HepG2 (cell line): Measurements from ENCODE around the gene ANKRD17.

ENCODE experiments used
- GABPA ChIP-seq, 2 experiments: IDR thresholded peaks; 2 replicates each; pipeline ENCODE4 v1.6.1; 2011 to 2016; ENCODE audit warnings: low read depth in 2 of 2, low read length in 1 of 2, missing biosample characterization in 1 of 2, missing genetic modification characterization in 1 of 2
- IRF2 ChIP-seq: IDR thresholded peaks from 2 replicates; pipeline ENCODE4 v1.6.1; 2018; ENCODE audit warnings: missing genetic modification reagents, missing compliant biosample characterization
- MTA1 ChIP-seq: sonication (generic); formaldehyde crosslinking; IDR thresholded peaks from 2 replicates; pipeline ENCODE4 v1.4.0; 2020; ENCODE audit warnings: missing genetic modification reagents, mild to moderate bottlenecking, borderline replicate concordance
- RBFOX2 ChIP-seq: fragments of 200-400 bp; formaldehyde crosslinking; IDR thresholded peaks from 2 replicates; pipeline ENCODE4 v1.6.1; 2017; ENCODE audit warnings: low read depth, mild to moderate bottlenecking, low read length
- TF ChIP-seq, protein P1 (sequence below): IDR thresholded peaks from 2 replicates; pipeline ENCODE4 v1.6.1; 2012; ENCODE audit warnings: inconsistent platforms
- TF ChIP-seq, protein P2 (sequence below): sonication (generic); formaldehyde crosslinking; conservative IDR thresholded peaks from 2 replicates; pipeline ENCODE4 v1.8.1; 2023; ENCODE audit warnings: missing genetic modification reagents
- TF ChIP-seq, protein P3 (sequence below): sonication (generic); formaldehyde crosslinking; IDR thresholded peaks from 2 replicates; pipeline ENCODE4 v1.5.1; 2020; ENCODE audit warnings: mild to moderate bottlenecking, missing genetic modification reagents
- TF ChIP-seq, protein P4 (sequence below): IDR thresholded peaks from 2 replicates; pipeline ENCODE4 v1.6.1; 2016; ENCODE audit warnings: mild to moderate bottlenecking, missing biosample characterization, missing genetic modification reagents
- TF ChIP-seq, protein P5 (sequence below): sonication (generic); formaldehyde crosslinking; IDR thresholded peaks from 2 replicates; pipeline ENCODE4 v1.4.0; 2020; ENCODE audit warnings: missing genetic modification reagents

DNA sequence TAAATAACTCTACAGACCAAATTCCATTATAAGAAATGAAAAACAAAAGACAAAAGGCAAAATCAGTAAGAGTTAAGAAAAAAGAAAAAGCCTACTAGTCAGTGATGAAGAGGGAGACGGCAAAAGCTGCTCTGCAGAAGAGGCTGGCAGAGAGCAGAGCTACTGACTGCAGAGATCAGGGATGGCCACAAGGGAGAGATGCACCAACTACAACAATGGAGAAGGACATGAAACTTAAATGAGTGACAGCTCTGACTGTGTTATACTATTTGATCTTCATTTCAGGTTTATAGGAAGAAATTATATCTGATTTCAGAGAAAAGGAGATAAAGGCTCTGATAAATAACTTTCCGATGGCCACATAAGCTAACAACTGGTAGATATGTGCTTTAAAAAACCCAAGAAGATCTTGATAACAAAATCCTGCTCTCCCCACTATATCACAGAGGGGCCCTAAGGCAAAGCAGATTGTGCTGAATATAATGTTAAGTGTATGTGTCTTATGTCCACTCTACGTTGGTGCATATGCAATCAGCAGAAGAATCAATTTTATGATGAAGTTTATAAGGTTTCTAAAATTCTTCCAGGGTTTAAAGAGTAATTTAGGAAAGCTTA is 130.7 kb downstream of the ANKRD17 start:
- TF ChIP-seq, protein P1, sequence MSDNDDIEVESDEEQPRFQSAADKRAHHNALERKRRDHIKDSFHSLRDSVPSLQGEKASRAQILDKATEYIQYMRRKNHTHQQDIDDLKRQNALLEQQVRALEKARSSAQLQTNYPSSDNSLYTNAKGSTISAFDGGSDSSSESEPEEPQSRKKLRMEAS, result no peak
- TF ChIP-seq, protein P2, sequence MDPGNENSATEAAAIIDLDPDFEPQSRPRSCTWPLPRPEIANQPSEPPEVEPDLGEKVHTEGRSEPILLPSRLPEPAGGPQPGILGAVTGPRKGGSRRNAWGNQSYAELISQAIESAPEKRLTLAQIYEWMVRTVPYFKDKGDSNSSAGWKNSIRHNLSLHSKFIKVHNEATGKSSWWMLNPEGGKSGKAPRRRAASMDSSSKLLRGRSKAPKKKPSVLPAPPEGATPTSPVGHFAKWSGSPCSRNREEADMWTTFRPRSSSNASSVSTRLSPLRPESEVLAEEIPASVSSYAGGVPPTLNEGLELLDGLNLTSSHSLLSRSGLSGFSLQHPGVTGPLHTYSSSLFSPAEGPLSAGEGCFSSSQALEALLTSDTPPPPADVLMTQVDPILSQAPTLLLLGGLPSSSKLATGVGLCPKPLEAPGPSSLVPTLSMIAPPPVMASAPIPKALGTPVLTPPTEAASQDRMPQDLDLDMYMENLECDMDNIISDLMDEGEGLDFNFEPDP (CRISPR knock-in tag), result no peak
- TF ChIP-seq IRF2 (CRISPR knock-in tag), result no peak
- TF ChIP-seq GABPA (IDR thresholded peaks at IDR 0.05; ENCODE audit: low read depth, low read length), result no peak
- TF ChIP-seq GABPA (CRISPR knock-in tag; IDR thresholded peaks at IDR 0.05; ENCODE audit: low read depth), result no peak
- TF ChIP-seq, protein P3, sequence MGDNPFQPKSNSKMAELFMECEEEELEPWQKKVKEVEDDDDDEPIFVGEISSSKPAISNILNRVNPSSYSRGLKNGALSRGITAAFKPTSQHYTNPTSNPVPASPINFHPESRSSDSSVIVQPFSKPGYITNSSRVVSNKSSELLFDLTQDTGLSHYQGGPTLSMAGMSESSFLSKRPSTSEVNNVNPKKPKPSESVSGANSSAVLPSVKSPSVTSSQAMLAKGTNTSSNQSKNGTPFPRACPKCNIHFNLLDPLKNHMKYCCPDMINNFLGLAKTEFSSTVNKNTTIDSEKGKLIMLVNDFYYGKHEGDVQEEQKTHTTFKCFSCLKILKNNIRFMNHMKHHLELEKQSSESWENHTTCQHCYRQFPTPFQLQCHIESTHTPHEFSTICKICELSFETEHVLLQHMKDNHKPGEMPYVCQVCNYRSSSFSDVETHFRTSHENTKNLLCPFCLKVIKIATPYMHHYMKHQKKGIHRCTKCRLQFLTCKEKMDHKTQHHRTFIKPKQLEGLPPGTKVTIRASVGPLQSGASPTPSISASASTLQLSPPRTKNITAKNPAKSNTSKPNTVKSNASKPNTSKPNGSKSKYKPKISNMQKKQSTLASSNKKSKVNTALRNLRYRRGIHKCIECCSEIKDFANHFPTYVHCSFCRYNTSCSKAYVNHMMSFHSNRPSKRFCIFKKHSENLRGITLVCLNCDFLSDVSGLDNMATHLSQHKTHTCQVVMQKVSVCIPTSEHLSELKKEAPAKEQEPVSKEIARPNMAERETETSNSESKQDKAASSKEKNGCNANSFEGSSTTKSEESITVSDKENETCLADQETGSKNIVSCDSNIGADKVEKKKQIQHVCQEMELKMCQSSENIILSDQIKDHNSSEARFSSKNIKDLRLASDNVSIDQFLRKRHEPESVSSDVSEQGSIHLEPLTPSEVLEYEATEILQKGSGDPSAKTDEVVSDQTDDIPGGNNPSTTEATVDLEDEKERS (CRISPR knock-in tag), result no peak
- no peak for TF ChIP-seq MTA1 (CRISPR knock-in tag)
- TF ChIP-seq, protein P4, sequence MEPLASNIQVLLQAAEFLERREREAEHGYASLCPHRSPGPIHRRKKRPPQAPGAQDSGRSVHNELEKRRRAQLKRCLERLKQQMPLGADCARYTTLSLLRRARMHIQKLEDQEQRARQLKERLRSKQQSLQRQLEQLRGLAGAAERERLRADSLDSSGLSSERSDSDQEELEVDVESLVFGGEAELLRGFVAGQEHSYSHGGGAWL (CRISPR knock-in tag), result no peak
- TF ChIP-seq, protein P5, sequence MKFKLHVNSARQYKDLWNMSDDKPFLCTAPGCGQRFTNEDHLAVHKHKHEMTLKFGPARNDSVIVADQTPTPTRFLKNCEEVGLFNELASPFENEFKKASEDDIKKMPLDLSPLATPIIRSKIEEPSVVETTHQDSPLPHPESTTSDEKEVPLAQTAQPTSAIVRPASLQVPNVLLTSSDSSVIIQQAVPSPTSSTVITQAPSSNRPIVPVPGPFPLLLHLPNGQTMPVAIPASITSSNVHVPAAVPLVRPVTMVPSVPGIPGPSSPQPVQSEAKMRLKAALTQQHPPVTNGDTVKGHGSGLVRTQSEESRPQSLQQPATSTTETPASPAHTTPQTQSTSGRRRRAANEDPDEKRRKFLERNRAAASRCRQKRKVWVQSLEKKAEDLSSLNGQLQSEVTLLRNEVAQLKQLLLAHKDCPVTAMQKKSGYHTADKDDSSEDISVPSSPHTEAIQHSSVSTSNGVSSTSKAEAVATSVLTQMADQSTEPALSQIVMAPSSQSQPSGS, result no peak
- TF ChIP-seq RBFOX2, result no peak
